SHP77 treated with DMSO at 0.1 percent for 48 hours (cell line): ENCODE data around the gene RB1.
"Not testable (repeated sequence)": the region's sequence is repeated elsewhere in the genome, so short reads cannot be mapped to it uniquely, and the experiment has no call there.

ENCODE experiments used
- DNase-seq: peaks from one replicate; lab custom pipeline; 2025; lab: John Stamatoyannopoulos, UW

Gene RB1

GRCh38 chr13:48297131-48297786 lies 6.3 kb upstream of the RB1 start:
- no peak for DNase-seq

GRCh38 chr13:48299591-48299990 lies 4.0 kb upstream of the RB1 start:
- DNase-seq = no peak

GRCh38 chr13:48302871-48303358 lies 636 bp upstream of the RB1 start:
- DNase-seq = no peak

- no peak for DNase-seq
Measured at GRCh38 chr13:48304143-48304876, 759 bp downstream of the RB1 start.

- DNase-seq = no peak
Measured at GRCh38 chr13:48311223-48311622, 7.7 kb downstream of the RB1 start.

- DNase-seq = no peak
Measured at GRCh38 chr13:48315969-48316650, 12.6 kb downstream of the RB1 start.

GRCh38 chr13:48316826-48317510 lies 13.4 kb downstream of the RB1 start:
- DNase-seq = no peak

GRCh38 chr13:48317511-48318376 lies 14.2 kb downstream of the RB1 start:
- no peak for DNase-seq

GRCh38 chr13:48318377-48318811 lies 14.8 kb downstream of the RB1 start:
- no peak for DNase-seq

- no peak for DNase-seq
Measured at GRCh38 chr13:48318821-48319511, 15.4 kb downstream of the RB1 start.

GRCh38 chr13:48319531-48320398 lies 16.2 kb downstream of the RB1 start:
- no peak for DNase-seq

- no peak for DNase-seq
Measured at GRCh38 chr13:48320399-48320790, 16.8 kb downstream of the RB1 start.

GRCh38 chr13:48320891-48321510 lies 17.4 kb downstream of the RB1 start:
- DNase-seq = no peak

- DNase-seq = no peak
Measured at GRCh38 chr13:48322294-48322693, 18.7 kb downstream of the RB1 start.

- DNase-seq = no peak
Measured at GRCh38 chr13:48333976-48334375, 30.4 kb downstream of the RB1 start.

- DNase-seq = no peak
Measured at GRCh38 chr13:48334534-48335127, 31.1 kb downstream of the RB1 start.

- not testable (repeated sequence) for DNase-seq
Measured at GRCh38 chr13:48339198-48339597, 35.6 kb downstream of the RB1 start.

GRCh38 chr13:48344264-48344663 lies 40.7 kb downstream of the RB1 start:
- no peak for DNase-seq

GRCh38 chr13:48346583-48346982 lies 43.0 kb downstream of the RB1 start:
- no peak for DNase-seq
